Jurkat, Clone E6-1 (cell line): ENCODE data around the gene KIF27.
"Not testable (repeated sequence)": the region's sequence is repeated elsewhere in the genome, so short reads cannot be mapped to it uniquely, and the experiment has no call there.

Experiments used
- DNase-seq: peaks from one replicate; pipeline ENCODE4 v3.0.0-alpha.2; 2011; ENCODE audit warnings: low read depth, low spot score
- H3K4me3 ChIP-seq: 2 replicates; pipeline ENCODE4 v1.5.1; 2011; ENCODE audit warnings: mild to moderate bottlenecking, low read length, control low read depth, moderate library complexity

KIF27 gene

DNA sequence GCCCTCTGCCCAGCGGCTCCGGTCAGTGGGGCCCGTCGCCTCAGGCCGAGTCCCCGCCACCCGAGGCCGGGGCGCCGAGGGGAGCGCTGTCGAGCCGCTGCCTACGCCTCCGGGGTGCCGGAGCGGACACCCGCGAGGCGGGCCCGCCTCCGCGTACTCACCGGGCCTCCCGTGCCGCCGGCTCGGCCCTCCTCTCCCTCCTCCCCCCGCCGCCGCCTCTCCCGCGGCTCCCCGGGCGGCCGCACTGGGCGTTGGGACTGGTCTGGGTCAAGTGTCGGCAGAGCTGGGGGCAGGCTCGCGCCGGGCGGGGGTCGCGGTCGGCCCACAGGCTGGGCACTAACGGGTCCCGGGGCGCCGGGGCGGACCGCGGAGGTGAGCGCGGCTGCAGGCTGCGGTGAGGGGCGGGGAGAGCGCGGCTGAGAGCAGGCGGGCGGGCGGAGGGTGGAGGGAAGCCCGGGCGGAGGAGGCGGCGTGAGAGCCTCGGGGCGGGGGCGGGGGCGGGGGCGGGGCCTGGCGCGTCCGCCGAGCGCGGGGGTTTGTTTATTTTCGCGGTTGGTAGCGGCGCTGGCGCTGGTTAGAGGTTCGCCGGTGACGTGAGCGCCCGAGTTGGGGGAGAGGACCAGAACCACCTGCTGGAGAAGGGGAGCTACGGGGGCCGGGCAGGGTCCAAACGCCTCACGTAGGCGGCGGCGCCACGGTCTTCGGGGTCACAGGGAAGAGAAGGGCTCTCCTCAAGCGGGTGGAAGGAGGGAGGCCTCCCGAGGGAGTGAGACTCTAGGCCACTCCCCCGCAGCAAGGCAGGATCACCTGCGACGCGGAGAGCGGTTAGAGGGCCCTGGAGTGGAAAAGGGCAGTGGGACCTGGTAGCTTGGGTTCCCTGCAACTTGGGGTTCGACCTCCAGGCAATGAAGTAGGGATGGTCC lies 103.6 kb downstream of the KIF27 start, which contains the start of gene GKAP1:
Gene GKAP1, minus strand, starts transcription at position 414 of the 923 bp plus-strand sequence. CDS start 11,252 bp downstream, outside the sequence.
- DNase-seq, result peak; percentile 67
- peak within 1 kb of the TSS; percentile 57 for H3K4me3 ChIP-seq

GRCh38 chr9:83817011-83817355 lies 104.2 kb downstream of the KIF27 start:
- peak overlapping the region; percentile 57 for H3K4me3 ChIP-seq
- DNase-seq, result not testable (repeated sequence)

- not testable (repeated sequence) for DNase-seq, H3K4me3 ChIP-seq
Measured at GRCh38 chr9:83815120-83815519, 106.1 kb downstream of the KIF27 start.

- not testable (repeated sequence) for H3K4me3 ChIP-seq, DNase-seq
Measured at GRCh38 chr9:83809213-83809612, 112.0 kb downstream of the KIF27 start.

DNA sequence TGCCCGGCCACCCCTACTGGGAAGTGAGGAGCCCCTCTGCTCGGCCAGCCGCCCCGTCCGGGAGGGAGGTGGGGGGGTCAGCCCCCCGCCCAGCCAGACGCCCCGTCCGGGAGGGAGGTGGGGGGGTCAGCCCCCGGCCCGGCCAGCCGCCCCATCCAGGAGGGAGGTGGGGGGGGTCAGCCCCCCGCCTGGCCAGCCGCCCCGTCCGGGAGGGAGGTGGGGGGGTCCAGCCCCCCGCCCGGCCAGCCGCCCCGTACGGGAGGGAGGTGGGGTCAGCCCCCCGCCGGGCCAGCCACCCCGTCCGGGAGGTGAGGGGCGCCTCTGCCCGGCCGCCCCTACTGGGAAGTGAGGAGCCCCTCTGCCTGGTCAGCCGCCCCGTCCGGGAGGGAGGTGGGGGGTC lies 116.8 kb downstream of the KIF27 start:
- H3K4me3 ChIP-seq, DNase-seq: not testable (repeated sequence)

GRCh38 chr9:83803941-83804340 lies 117.3 kb downstream of the KIF27 start:
- not testable (repeated sequence) for DNase-seq, H3K4me3 ChIP-seq

DNA sequence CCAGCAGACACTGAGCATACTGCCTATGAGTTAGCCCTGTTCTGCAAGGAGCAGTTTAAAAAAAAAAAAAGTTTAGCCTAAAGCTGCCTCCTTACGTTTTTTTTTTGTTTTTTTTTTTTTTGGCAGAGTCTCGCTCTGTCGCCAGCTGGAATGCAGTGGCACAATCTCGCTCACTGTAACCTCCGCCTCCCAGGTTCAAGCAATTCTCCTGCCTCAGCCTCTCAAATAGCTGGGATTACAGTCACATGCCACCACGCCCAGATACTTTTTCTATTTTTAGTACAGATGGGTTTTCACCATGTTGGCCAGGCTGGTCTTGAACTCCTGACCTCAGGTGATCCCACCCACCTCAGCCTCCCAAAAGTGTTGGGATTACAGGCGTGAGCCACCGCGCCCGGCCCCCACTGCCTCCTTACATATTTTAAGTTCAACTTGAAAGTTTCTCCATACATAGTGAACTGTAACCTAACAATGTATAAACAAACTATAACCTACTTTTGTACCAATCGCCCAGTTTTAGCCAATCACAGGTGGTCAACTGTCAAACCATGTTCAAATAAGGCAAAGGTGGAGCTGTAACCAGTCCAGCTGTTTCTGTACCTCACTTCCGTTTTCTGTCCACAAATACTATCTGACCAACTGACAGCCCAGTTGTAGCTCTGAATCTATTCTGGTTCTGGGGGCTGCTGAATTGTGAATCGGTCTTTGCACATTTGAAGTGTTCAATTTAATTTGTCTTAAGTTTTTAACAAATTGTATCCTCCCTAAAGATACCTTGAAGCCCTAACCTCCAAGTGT lies 120.8 kb downstream of the KIF27 start:
- H3K4me3 ChIP-seq, result no peak overlapping the region
- no peak for DNase-seq

DNA sequence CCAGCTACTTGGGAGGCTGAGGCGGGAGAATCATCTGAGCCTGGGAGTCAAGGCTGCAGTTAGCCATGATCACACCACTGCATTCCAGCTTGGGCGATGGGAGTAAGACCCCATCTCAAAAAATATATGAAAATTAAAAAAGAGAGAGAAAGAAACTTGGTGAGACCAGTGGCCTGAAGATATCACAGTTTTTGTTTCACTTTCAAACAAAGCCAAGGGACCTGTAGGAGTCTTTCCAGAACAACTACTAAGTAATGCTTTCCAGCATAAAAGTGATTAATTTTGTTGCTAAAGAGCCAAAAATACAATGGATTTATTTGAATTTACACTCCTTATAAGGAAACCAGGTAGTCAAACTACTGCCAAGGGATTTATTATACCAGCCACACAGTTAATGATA lies 127.2 kb downstream of the KIF27 start:
- no peak for DNase-seq
- no peak overlapping the region for H3K4me3 ChIP-seq

- DNase-seq, result no peak
- no peak overlapping the region for H3K4me3 ChIP-seq
Measured at GRCh38 chr9:83792746-83793145, 128.5 kb downstream of the KIF27 start.
